PFSK-1 (cell line): Measurements from ENCODE around the gene IKZF3.

Source experiments
- FOXP2 ChIP-seq: optimal IDR thresholded peaks from 2 replicates; pipeline ENCODE3; 2011; ENCODE audit warnings: borderline replicate concordance, control low read depth, inconsistent platforms; ENCODE audit not compliant: insufficient read depth; ENCODE audit errors: extremely low read length, extremely low read depth
- POLR2AphosphoS5 ChIP-seq: IDR thresholded peaks from 2 replicates; pipeline ENCODE4 v1.6.1; 2012; ENCODE audit warnings: low read depth, mild to moderate bottlenecking, control low read depth, low read length, moderate library complexity
- REST ChIP-seq, 2 experiments: IDR thresholded peaks; 2 replicates each; pipeline versions ENCODE4 v1.6.1 to v1.8.0; 2011 to 2012; ENCODE audit warnings: low read depth in 2 of 2, low read length in 2 of 2, control low read depth in 1 of 2, inconsistent platforms in 1 of 2, mild to moderate bottlenecking in 1 of 2, moderate library complexity in 1 of 2; ENCODE audit not compliant: insufficient read depth in 1 of 2
- SIN3A ChIP-seq: IDR thresholded peaks from 2 replicates; pipeline ENCODE4 v1.6.1; 2012; ENCODE audit warnings: mild to moderate bottlenecking, low read length, moderate library complexity, borderline replicate concordance; ENCODE audit not compliant: insufficient read depth
- TAF1 ChIP-seq: IDR thresholded peaks from 2 replicates; pipeline ENCODE4 v1.6.1; 2012; ENCODE audit warnings: low read length, control low read depth, borderline replicate concordance; ENCODE audit not compliant: insufficient read depth

DNA sequence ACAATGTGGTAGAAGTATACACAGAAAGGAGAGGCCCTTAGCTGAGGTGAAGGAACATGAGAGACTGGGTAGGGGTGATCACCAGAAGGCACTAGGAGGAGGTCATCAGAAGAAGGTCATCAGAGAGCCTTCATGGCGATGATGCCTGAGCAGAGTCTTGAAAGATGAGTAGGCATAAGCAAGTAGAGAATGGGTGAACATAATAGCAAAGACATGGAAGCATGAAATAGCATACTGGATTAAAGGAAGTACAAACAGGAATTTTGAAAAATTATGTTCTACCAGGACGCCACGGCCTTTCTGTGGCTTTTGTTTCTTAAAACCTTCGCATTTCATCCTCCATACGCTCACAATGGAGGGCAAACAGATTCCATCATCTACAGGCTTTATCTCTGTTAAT lies 2.9 kb downstream of the IKZF3 start:
- TF ChIP-seq POLR2AphosphoS5 (no peak), SIN3A (no peak), TAF1 (no peak), REST (IDR thresholded peaks at IDR 0.05; ENCODE audit: insufficient read depth in 1 of 2, low read depth in 2 of 2, low read length in 2 of 2) (no peak), FOXP2 (no peak)
